Nephron (organoid): ENCODE measurements around the gene TMA16.
A peak's percentile ranks its signal among the peaks of the same experiment; 100 is the strongest.

ENCODE experiments used
- H3K27ac Mint-ChIP-seq, 3 experiments: 2 replicates each; pipeline ENCODE4 v1.8.0; 2020; ENCODE audit warnings: mixed read lengths in 3 of 3, mild to moderate bottlenecking in 2 of 3, moderate library complexity in 1 of 3
- H3K27me3 Mint-ChIP-seq: 2 replicates; pipeline ENCODE4 v1.8.0; 2021; ENCODE audit warnings: low read depth, mild to moderate bottlenecking, moderate library complexity, mixed read lengths
- H3K36me3 Mint-ChIP-seq: 2 replicates; pipeline ENCODE4 v1.8.0; 2020; ENCODE audit warnings: low read depth, mixed read lengths
- H3K4me1 Mint-ChIP-seq: 2 replicates; pipeline ENCODE4 v1.8.0; 2020; ENCODE audit warnings: mixed read lengths
- H3K4me3 Mint-ChIP-seq, 3 experiments: 2 replicates each; pipeline ENCODE4 v1.8.0; 2020; ENCODE audit warnings: mild to moderate bottlenecking in 3 of 3, mixed read lengths in 3 of 3, moderate library complexity in 2 of 3
- H3K9me3 Mint-ChIP-seq: 2 replicates; pipeline ENCODE4 v1.8.0; 2020; ENCODE audit warnings: mixed read lengths
- TF ChIP-seq, protein P1 (sequence below), 3 experiments: fragments of 200-600 bp; sonication (generic); IDR thresholded peaks; one replicate each; pipeline ENCODE4 v1.5.0; 2021; ENCODE audit warnings: antibody characterized with exemption in 3 of 3; ENCODE audit not compliant: unreplicated experiment in 3 of 3

TMA16 gene

DNA sequence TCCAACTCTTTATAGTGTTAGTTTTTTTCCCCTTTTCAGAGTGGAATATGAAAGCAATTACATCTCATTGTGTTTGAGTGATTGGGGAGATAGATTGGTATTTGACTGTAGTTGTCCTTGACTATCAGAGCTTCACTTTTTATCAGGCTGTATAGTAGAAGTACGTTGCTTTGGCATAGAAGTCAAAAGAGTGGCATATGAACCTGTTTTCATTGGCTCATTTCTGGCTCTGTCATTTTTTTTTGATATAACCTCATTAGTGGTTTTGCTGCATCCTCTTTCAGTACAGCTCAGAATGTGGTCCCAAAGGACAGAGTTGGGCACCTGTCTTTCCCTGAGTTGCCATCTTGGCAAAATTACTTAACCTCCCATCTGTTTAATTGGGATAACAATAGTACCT is 1.4 kb downstream of the TMA16 start:
- peaks cover 21% of the 10 kb centered on the region for H3K4me1 Mint-ChIP-seq
- H3K36me3 Mint-ChIP-seq: peaks cover 10% of the 10 kb centered on the region

DNA sequence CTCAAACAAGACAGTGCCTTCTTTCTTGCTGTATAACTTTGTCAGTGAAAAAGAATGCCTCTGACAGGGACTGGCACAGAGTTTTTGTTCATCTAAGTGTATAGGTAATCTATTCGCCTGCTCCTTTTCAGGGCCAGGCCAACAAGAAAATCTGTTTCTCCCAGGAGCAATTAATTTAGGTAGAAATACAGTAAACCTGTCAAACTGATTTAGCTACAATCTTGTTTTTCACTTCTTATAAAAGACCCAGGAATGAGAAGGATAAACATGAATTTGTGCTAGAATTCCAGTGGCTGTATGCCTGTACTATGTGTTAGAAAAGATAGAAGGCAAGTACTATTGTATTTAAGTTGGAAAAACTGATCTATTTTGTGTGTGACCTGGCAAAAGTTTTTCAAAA is 6.1 kb downstream of the TMA16 start:
- Mint-ChIP-seq H3K4me1 (peaks cover 29% of the 10 kb centered on the region), H3K4me3 (no peak overlapping the region), H3K36me3 (peaks cover 10% of the 10 kb centered on the region), H3K27ac (peak overlapping the region in 1 of 3 experiments; percentile 18), H3K27me3 (no peaks in the 10 kb centered on the region), H3K9me3 (no peaks in the 10 kb centered on the region)
- TF ChIP-seq, protein P1, sequence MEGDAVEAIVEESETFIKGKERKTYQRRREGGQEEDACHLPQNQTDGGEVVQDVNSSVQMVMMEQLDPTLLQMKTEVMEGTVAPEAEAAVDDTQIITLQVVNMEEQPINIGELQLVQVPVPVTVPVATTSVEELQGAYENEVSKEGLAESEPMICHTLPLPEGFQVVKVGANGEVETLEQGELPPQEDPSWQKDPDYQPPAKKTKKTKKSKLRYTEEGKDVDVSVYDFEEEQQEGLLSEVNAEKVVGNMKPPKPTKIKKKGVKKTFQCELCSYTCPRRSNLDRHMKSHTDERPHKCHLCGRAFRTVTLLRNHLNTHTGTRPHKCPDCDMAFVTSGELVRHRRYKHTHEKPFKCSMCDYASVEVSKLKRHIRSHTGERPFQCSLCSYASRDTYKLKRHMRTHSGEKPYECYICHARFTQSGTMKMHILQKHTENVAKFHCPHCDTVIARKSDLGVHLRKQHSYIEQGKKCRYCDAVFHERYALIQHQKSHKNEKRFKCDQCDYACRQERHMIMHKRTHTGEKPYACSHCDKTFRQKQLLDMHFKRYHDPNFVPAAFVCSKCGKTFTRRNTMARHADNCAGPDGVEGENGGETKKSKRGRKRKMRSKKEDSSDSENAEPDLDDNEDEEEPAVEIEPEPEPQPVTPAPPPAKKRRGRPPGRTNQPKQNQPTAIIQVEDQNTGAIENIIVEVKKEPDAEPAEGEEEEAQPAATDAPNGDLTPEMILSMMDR (IDR thresholded peaks at IDR 0.05; ENCODE audit: unreplicated experiment in 3 of 3): no peak

More for the DNA sequence above, 1.4 kb downstream of the TMA16 start:
- TF ChIP-seq, protein P1 (IDR thresholded peaks at IDR 0.05; ENCODE audit: unreplicated experiment in 3 of 3): no peak
- Mint-ChIP-seq H3K4me3 (peak overlapping the region; percentile 84 to 96 (median 90)), H3K27ac (peak overlapping the region; percentile 92 to 99 (median 92)), H3K9me3 (no peaks in the 10 kb centered on the region), H3K27me3 (no peaks in the 10 kb centered on the region)

DNA sequence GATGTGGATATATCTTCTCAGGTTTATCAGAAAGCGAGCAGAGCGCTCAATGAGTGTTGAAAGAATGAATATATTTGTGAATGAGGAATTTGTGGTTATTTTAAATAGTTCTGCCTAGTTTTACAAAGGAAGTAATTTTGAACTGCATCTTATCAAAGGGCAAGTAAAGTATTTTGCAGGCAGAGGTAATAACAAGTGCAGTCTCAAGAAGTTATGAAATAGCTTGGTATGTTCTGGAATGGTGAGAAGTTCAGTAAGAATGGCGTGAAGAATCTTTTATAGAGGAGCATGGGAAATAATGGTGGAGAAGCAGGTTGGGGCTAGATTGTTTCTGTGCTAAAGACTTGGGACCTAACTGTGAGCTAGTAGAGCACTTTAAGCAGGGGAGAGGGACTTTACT is 10.9 kb downstream of the TMA16 start:
- no peak overlapping the region for H3K27ac Mint-ChIP-seq
- H3K9me3 Mint-ChIP-seq: no peaks in the 10 kb centered on the region
- no peaks in the 10 kb centered on the region for H3K27me3 Mint-ChIP-seq
- peaks cover 9% of the 10 kb centered on the region for H3K4me1 Mint-ChIP-seq
- TF ChIP-seq, protein P1 (IDR thresholded peaks at IDR 0.05; ENCODE audit: unreplicated experiment in 3 of 3): no peak
- peaks cover 13% of the 10 kb centered on the region for H3K36me3 Mint-ChIP-seq
- no peak overlapping the region for H3K4me3 Mint-ChIP-seq

DNA sequence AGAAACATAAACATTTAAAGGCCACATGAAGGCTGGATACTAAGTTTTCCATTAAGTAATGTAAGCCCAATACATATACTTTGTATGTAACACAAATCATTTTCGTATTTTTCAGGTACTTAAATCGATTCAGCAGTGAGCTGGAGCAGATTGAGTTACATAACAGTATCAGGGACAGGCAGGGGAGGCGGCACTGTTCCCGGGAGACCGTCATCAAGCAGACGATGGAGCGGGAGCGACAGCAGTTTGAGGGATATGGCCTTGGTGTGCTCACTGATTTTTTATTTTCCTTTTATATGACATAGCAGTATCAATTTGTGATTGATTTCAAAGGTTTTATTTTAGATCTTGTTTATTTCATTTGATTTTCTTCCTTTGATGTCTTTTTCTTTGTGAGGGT is 20.7 kb downstream of the TMA16 start:
- TF ChIP-seq, protein P1 (IDR thresholded peaks at IDR 0.05; ENCODE audit: unreplicated experiment in 3 of 3): no peak
- peaks cover 62% of the 10 kb centered on the region for H3K36me3 Mint-ChIP-seq
- no peak overlapping the region for H3K27ac Mint-ChIP-seq
- H3K4me1 Mint-ChIP-seq: no peaks in the 10 kb centered on the region
- H3K9me3 Mint-ChIP-seq: no peaks in the 10 kb centered on the region
- H3K27me3 Mint-ChIP-seq: no peaks in the 10 kb centered on the region
- no peak overlapping the region for H3K4me3 Mint-ChIP-seq

DNA sequence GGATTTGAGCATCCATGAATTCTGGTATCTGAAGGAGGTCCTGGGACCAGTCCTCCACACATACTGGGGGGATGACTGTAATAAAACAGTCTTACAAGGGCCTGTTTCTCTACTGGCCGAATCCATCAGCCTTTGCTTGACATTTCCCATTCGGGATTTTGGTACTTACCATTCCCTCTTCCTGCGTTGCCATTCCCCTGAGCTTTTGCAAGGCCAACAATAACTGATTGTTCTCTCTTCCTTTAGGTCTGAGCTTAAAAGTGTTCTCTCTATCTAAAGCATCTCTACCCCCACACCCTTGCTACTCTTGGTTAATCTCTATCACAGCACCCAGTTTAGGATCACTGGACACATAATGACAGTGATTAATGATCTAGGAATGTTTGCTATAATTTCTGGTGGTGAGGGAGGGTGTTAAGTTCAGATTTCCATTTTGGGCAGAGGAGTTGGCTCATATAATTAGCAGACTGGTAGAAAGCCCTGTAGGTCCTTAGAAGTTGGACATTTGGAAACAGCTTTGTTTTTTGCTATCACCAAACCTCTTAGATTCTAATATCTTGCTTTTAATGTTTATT is 29.4 kb downstream of the TMA16 start:
- Mint-ChIP-seq H3K27me3 (no peaks in the 10 kb centered on the region), H3K27ac (no peak overlapping the region), H3K4me1 (no peaks in the 10 kb centered on the region), H3K9me3 (no peaks in the 10 kb centered on the region), H3K4me3 (no peak overlapping the region), H3K36me3 (peaks cover 51% of the 10 kb centered on the region)
- TF ChIP-seq, protein P1 (IDR thresholded peaks at IDR 0.05; ENCODE audit: unreplicated experiment in 3 of 3): no peak

DNA sequence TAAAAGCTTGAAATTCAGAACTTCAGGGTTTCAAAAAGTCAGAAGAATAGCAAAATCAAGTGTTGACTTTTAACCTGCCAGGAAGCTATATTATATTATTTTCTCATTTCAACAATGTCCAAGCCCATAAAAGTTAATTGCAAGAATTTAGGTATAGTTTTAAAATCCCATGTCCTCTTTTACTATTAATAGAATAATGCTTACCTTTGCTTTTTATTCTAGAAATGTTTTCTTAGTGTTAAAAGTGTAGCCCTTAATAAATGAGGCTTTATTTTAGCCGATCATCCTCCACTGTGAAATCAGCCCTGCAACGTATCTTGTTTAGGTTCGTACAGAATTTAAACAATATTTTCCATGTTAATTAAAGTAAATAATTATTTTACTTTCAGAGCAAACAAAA is 31.5 kb downstream of the TMA16 start:
- H3K4me1 Mint-ChIP-seq: no peaks in the 10 kb centered on the region
- H3K4me3 Mint-ChIP-seq: no peak overlapping the region
- H3K27ac Mint-ChIP-seq: no peak overlapping the region
- H3K27me3 Mint-ChIP-seq: no peaks in the 10 kb centered on the region
- peaks cover 53% of the 10 kb centered on the region for H3K36me3 Mint-ChIP-seq
- TF ChIP-seq, protein P1 (IDR thresholded peaks at IDR 0.05; ENCODE audit: unreplicated experiment in 3 of 3): no peak
- no peaks in the 10 kb centered on the region for H3K9me3 Mint-ChIP-seq
